VCaP (cell line): ENCODE measurements around the gene TMED10.

Source experiments
- H3K27ac ChIP-seq: fragments of 450-650 bp; 2 replicates; pipeline ENCODE4 v1.5.1; 2017
- CTCF ChIP-seq: fragments of 450-650 bp; conservative IDR thresholded peaks from 2 replicates; pipeline ENCODE4 v1.5.1; 2017; ENCODE audit warnings: mild to moderate bottlenecking, moderate library complexity

Gene TMED10

GRCh38 chr14:75113932-75114539 is 62.4 kb downstream of the TMED10 start:
- no peak for TF ChIP-seq CTCF
- H3K27ac ChIP-seq = no peak overlapping the region

GRCh38 chr14:75109877-75110276 is 66.5 kb downstream of the TMED10 start:
- no peak for TF ChIP-seq CTCF
- no peak overlapping the region for H3K27ac ChIP-seq

GRCh38 chr14:75107186-75107585 is 69.2 kb downstream of the TMED10 start:
- H3K27ac ChIP-seq = no peak overlapping the region
- no peak for TF ChIP-seq CTCF

GRCh38 chr14:75101491-75101890 is 74.9 kb downstream of the TMED10 start:
- no peak for TF ChIP-seq CTCF
- peak overlapping the region; percentile 95 for H3K27ac ChIP-seq

- TF ChIP-seq CTCF = no peak
These were observed 77.7 kb downstream of the TMED10 start for GRCh38 chr14:75098682-75099081.

GRCh38 chr14:75098212-75098611 is 78.2 kb downstream of the TMED10 start:
- TF ChIP-seq CTCF = no peak
- H3K27ac ChIP-seq = peak overlapping the region; percentile 95

More at GRCh38 chr14:75098682-75099081, 77.7 kb downstream of the TMED10 start:
- peak overlapping the region; percentile 95 for H3K27ac ChIP-seq

- no peak overlapping the region for H3K27ac ChIP-seq
- no peak for TF ChIP-seq CTCF
These were observed 79.5 kb downstream of the TMED10 start for GRCh38 chr14:75096959-75097358.
